K562 (cell line): ENCODE measurements around the gene LMNB1. TPM values are rescaled to one million over a fixed set of nuclear protein-coding genes. Genes with fewer than 3 reads are reported as not detected.

ENCODE experiments used
- ATAC-seq: fragments of 200-7000 bp; cut with Tn5 transposase; 3 replicates; pipeline ENCODE4 v1.9.1; 2020; ENCODE audit warnings: moderate library complexity
- BruUV-seq: library from RNA; stranded (reverse); fragments of 400-500 nt; replicated peaks from 2 replicates; lab custom pipeline; 2021; lab: Mats Ljungman, UMichigan
- CTCF ChIA-PET: fragments of 300-600 bp; formaldehyde crosslinking; extraction: SDS; loops from one replicate; lab custom pipeline; 2021; ENCODE audit warnings: low intra/inter-chr PET ratio; lab: Yijun Ruan, JAX
- POLR2A ChIA-PET: fragments of 300-600, 350-650 bp; sonication (Branson Sonifier 250); formaldehyde crosslinking; extraction: SDS; loops from one replicate; lab custom pipeline; 2021; ENCODE audit warnings: antibody characterized with exemption, inconsistent platforms; lab: Yijun Ruan, JAX
- DNase-seq, 4 experiments: peaks; one replicate each; pipeline versions ENCODE4 v3.0.0 to v3.0.0-alpha.2; 2011 to 2018; ENCODE audit warnings: low spot score in 3 of 4, mixed read lengths in 3 of 4; ENCODE audit errors: extremely low read depth in 1 of 4
- FAIRE-seq: peaks from 2 replicates; lab custom pipeline; 2011; peaks lifted over from hg19 to GRCh38; lab: Jason Lieb, UNC
- H2AFZ ChIP-seq: 2 replicates; pipeline ENCODE4 v1.6.0; 2011; ENCODE audit warnings: low read depth, low read length, control low read depth, inconsistent platforms
- H3K27ac ChIP-seq: fragments of 200-600 bp; 3 replicates; pipeline ENCODE4 v1.8.0; 2011; ENCODE audit warnings: low read depth, mild to moderate bottlenecking, control low read depth, inconsistent platforms, low read length, moderate library complexity, mixed read lengths; ENCODE audit errors: extremely low read depth
- H3K27me3 ChIP-seq, 2 experiments: fragments of 300-600 bp in 1 of 2; 2 replicates in 1 of 2; 3 replicates in 1 of 2; pipeline versions ENCODE4 v1.6.0 to v1.8.0; 2011; ENCODE audit warnings: inconsistent platforms in 2 of 2, low read length in 2 of 2, mild to moderate bottlenecking in 1 of 2, mixed read lengths in 1 of 2, moderate library complexity in 1 of 2; ENCODE audit not compliant: control insufficient read depth in 2 of 2, insufficient read depth in 2 of 2
- H3K36me3 ChIP-seq: fragments of 300-600 bp; 3 replicates; pipeline ENCODE4 v1.8.0; 2011; ENCODE audit warnings: mild to moderate bottlenecking, low read length, inconsistent platforms; ENCODE audit not compliant: control insufficient read depth, insufficient read depth
- H3K4me1 ChIP-seq, 2 experiments: fragments of 200-600 bp in 1 of 2; replicated peaks in 1 of 2; 2 replicates in 1 of 2; 3 replicates in 1 of 2; pipeline versions ENCODE4 v1.5.1 to v1.8.0; 2011; ENCODE audit warnings: inconsistent platforms in 2 of 2, low read length in 2 of 2, mild to moderate bottlenecking in 1 of 2, mixed read lengths in 1 of 2, moderate library complexity in 1 of 2; ENCODE audit not compliant: control insufficient read depth in 2 of 2, insufficient read depth in 2 of 2
- H3K4me2 ChIP-seq: 2 replicates; pipeline ENCODE4 v1.6.1; 2011; ENCODE audit warnings: low read length, control low read depth, inconsistent platforms, mixed read lengths; ENCODE audit not compliant: insufficient read depth
- H3K4me3 ChIP-seq: fragments of 200-600 bp; sonication (generic), shearing (Covaris generic); 2 replicates; pipeline ENCODE4 v1.5.1; 2016; ENCODE audit warnings: control low read depth, inconsistent platforms
- H3K79me2 ChIP-seq: fragments of 200-600 bp; 3 replicates; pipeline ENCODE4 v1.8.0; 2011; ENCODE audit warnings: low read length, inconsistent platforms; ENCODE audit not compliant: control insufficient read depth, insufficient read depth
- H3K9ac ChIP-seq, 2 experiments: 2 replicates each; pipeline versions ENCODE4 v1.6.0 to v1.6.1; 2011; ENCODE audit warnings: low read depth in 2 of 2, low read length in 2 of 2, control low read depth in 1 of 2, inconsistent platforms in 1 of 2, mild to moderate bottlenecking in 1 of 2, mixed read lengths in 1 of 2; ENCODE audit not compliant: insufficient read depth in 1 of 2
- H3K9me1 ChIP-seq: one replicate; pipeline ENCODE4 v1.6.0; 2011; ENCODE audit warnings: inconsistent platforms, mild to moderate bottlenecking, low read length, moderate library complexity; ENCODE audit not compliant: control insufficient read depth, insufficient read depth
- H3K9me3 ChIP-seq: replicated peaks from 2 replicates; pipeline ENCODE4 v1.5.1; 2011; ENCODE audit warnings: low read depth, low read length, inconsistent platforms; ENCODE audit not compliant: control insufficient read depth, insufficient read depth
- H4K20me1 ChIP-seq: replicated peaks from 2 replicates; pipeline ENCODE4 v1.6.1; 2011; ENCODE audit warnings: low read length, inconsistent platforms, mixed read lengths; ENCODE audit not compliant: control insufficient read depth, insufficient read depth
- DNMT1 ChIP-seq: fragments of 450-650 bp; IDR thresholded peaks from 2 replicates; pipeline ENCODE4 v1.6.1; 2016; ENCODE audit warnings: antibody characterized with exemption, mild to moderate bottlenecking
- POLR3A ChIP-seq: IDR thresholded peaks from 2 replicates; pipeline ENCODE4 v1.6.1; 2011; ENCODE audit warnings: borderline replicate concordance, mild to moderate bottlenecking, moderate library complexity; ENCODE audit not compliant: insufficient read length, insufficient read depth; ENCODE audit errors: extremely low read depth
- ZNF444 ChIP-seq: fragments of 250-450 bp; sonication (Bioruptor Pico); IDR thresholded peaks from 2 replicates; pipeline ENCODE4 v1.4.0; 2020; ENCODE audit warnings: mild to moderate bottlenecking, moderate library complexity
- WGBS: fragments of 100-300 bp; shearing (Covaris generic); methylation state at CpG from one replicate; pipeline ENCODE4 v1.1.6; 2016; ENCODE audit warnings: low coverage, mixed read lengths; ENCODE audit not compliant: insufficient coverage; ENCODE audit errors: missing lambda C conversion rate; 5-methylcytosine and 5-hydroxymethylcytosine counted together
- in situ Hi-C: fragments of 300-500 bp; cut with MboI; formaldehyde crosslinking; loops from 4 replicates; pipeline ENCODE4 v1.15.0; 2018; ENCODE audit warnings: inconsistent platforms, mixed read lengths
- intact Hi-C: fragments of 100-400 bp; cut with micrococcal nuclease; formaldehyde crosslinking; loops from 2 replicates; pipeline ENCODE4 v1.14.2; 2022
- polyA plus RNA-seq, 8 experiments: library from polyadenylated mRNA; depleted of rRNA in 4 of 8; stranded (reverse) in 5 of 8; unstranded in 3 of 8; fragments of >200 nt; fragmentation: Nextera tagmentation in 2 of 8; fragmentation: Illumina TruSeq in 1 of 8; extraction: Ambion mirVana in 2 of 8; extraction: Trizol in 1 of 8; gene quantifications; 2 replicates each; pipeline versions ENCODE4 v1.2.1 to v1.2.3, GENCODE V29; 2011 to 2014; ENCODE audit warnings: inconsistent platforms in 1 of 8, missing spikeins in 1 of 8
- total RNA-seq, 7 experiments: library from RNA; depleted of rRNA in 6 of 7; stranded (reverse); fragments of >200 nt in 6 of 7; fragmentation: Illumina TruSeq in 2 of 7; extraction: Trizol in 2 of 7; gene quantifications; 2 replicates each; pipeline versions ENCODE4 v1.2.1 to v1.2.3, GENCODE V29; 2011 to 2021; ENCODE audit warnings: low replicate concordance in 1 of 7
- TF ChIP-seq, protein P1 (sequence below): sonication (generic); formaldehyde crosslinking; IDR thresholded peaks from 2 replicates; pipeline ENCODE4 v1.5.0; 2020; ENCODE audit warnings: missing genetic modification reagents
- TF ChIP-seq, protein P2 (sequence below), 2 experiments: fragments of 450-650 bp; IDR thresholded peaks; 2 replicates each; pipeline ENCODE4 v1.6.1; 2016; ENCODE audit warnings: mild to moderate bottlenecking in 2 of 2, borderline replicate concordance in 1 of 2, low read depth in 1 of 2, moderate library complexity in 1 of 2

Gene LMNB1
- total and polyA plus RNA-seq, 9 of the 15 experiments (the other 6 are each of a cell fraction or from before 2014, with no cell fraction given): 2.8 to 190 (median 131) TPM

DNA sequence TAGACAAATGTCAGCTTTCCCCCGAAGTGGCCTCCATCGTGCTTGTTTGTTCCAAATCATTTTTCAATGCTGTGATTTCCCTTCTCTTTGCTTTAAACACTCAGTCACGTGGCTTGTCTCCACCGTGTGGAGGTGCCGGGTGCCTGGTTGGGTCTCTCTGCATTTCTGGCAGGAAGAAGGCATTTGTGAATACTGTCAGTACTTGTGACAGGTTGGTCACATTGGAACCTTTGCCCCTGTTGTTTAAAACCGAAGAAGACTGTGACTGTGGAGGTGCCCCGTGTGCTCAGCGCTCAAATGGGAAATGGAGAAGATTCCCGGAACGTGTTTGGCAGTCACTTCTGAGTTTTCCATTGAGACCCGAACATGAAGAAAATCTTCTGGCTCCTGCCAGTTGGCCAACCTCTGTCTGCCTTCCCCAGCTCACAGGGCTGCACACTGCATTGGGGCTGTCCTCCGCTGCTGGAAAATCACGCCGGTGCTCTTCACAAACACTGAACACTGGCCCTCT, 74.6 kb downstream of the LMNB1 start:
- no peak overlapping the region for H3K9ac ChIP-seq
- peaks cover 4% of the 10 kb centered on the region for H3K9me1 ChIP-seq
- no peak overlapping the region for H3K4me3 ChIP-seq
- ATAC-seq: no peak
- H3K4me2 ChIP-seq: no peak overlapping the region
- no peaks in the 10 kb centered on the region for H4K20me1 ChIP-seq
- no peak overlapping the region for H2AFZ ChIP-seq
- ChIA-PET CTCF (no interaction called here), POLR2A (no interaction called here)
- no peak for TF ChIP-seq DNMT1
- TF ChIP-seq, protein P1, sequence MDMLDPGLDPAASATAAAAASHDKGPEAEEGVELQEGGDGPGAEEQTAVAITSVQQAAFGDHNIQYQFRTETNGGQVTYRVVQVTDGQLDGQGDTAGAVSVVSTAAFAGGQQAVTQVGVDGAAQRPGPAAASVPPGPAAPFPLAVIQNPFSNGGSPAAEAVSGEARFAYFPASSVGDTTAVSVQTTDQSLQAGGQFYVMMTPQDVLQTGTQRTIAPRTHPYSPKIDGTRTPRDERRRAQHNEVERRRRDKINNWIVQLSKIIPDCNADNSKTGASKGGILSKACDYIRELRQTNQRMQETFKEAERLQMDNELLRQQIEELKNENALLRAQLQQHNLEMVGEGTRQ: peak; percentile 27; the same call in 1 of the 2 replicates
- no peaks in the 10 kb centered on the region for H3K79me2 ChIP-seq
- no peaks in the 10 kb centered on the region for H3K9me3 ChIP-seq
- no peaks in the 10 kb centered on the region for H3K27me3 ChIP-seq
- no peaks in the 10 kb centered on the region for H3K36me3 ChIP-seq
- no peak for DNase-seq
- 63% methylated on average over 14 of the region's 14 CpGs for WGBS
- BruUV-seq: no TSS peak
- no peak for FAIRE-seq
- in situ Hi-C loops (no loop called here), intact Hi-C loops (no loop called here)
- H3K27ac ChIP-seq: no peak overlapping the region
- peaks cover 8 to 22% of the 10 kb centered on the region in 2 experiments; a peak in 4 of 5 replicates for H3K4me1 ChIP-seq

DNA sequence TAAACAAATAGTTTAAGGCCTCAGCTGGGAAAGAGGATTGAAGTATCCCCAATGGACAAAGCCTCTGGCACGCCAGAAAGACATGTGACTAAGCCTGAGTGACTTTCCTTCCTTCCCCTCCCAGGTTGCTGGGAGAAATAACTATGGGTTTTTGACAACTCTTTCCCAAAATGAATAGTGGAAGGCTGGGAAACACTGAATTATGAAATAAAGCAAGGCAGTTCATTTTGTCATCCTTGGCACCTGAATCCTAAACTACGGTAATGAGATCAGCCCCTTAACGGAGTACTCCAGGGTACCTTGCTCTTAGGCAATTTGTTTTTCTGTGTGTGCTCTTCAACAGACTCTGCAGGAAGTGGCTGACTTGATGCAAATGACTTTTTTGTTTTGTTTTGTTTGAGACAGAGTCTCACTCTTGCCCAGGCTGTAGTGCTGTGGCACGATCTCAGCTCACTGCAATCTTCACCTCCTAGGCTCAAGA, 75.2 kb downstream of the LMNB1 start:
- ATAC-seq (no peak), DNase-seq (no peak), FAIRE-seq (no peak)
- Histone ChIP-seq H3K9me3 (no peaks in the 10 kb centered on the region), H4K20me1 (no peaks in the 10 kb centered on the region), H3K9ac (no peak overlapping the region), H2AFZ (no peak overlapping the region), H3K4me3 (no peak overlapping the region), H3K79me2 (no peaks in the 10 kb centered on the region), H3K27ac (no peak overlapping the region), H3K4me1 (peaks cover 7 to 16% of the 10 kb centered on the region in 2 experiments; a peak in 4 of 5 replicates), H3K4me2 (no peak overlapping the region), H3K27me3 (no peaks in the 10 kb centered on the region), H3K9me1 (no peaks in the 10 kb centered on the region), H3K36me3 (no peaks in the 10 kb centered on the region)
- in situ Hi-C loops (no loop called here), intact Hi-C loops (no loop called here)
- ChIA-PET POLR2A (interaction anchor here (1.1 kb wide), 1 partner anchor 69 kb away, joined by 3 read pairs; no protein-coding TSS in a partner anchor), CTCF (no interaction called here)
- WGBS: 86% methylated on average over 4 of the region's 4 CpGs
- no TSS peak for BruUV-seq
- no peak for TF ChIP-seq ZNF444 (CRISPR knock-in tag)
- no peak for TF ChIP-seq POLR3A
- TF ChIP-seq, protein P2, sequence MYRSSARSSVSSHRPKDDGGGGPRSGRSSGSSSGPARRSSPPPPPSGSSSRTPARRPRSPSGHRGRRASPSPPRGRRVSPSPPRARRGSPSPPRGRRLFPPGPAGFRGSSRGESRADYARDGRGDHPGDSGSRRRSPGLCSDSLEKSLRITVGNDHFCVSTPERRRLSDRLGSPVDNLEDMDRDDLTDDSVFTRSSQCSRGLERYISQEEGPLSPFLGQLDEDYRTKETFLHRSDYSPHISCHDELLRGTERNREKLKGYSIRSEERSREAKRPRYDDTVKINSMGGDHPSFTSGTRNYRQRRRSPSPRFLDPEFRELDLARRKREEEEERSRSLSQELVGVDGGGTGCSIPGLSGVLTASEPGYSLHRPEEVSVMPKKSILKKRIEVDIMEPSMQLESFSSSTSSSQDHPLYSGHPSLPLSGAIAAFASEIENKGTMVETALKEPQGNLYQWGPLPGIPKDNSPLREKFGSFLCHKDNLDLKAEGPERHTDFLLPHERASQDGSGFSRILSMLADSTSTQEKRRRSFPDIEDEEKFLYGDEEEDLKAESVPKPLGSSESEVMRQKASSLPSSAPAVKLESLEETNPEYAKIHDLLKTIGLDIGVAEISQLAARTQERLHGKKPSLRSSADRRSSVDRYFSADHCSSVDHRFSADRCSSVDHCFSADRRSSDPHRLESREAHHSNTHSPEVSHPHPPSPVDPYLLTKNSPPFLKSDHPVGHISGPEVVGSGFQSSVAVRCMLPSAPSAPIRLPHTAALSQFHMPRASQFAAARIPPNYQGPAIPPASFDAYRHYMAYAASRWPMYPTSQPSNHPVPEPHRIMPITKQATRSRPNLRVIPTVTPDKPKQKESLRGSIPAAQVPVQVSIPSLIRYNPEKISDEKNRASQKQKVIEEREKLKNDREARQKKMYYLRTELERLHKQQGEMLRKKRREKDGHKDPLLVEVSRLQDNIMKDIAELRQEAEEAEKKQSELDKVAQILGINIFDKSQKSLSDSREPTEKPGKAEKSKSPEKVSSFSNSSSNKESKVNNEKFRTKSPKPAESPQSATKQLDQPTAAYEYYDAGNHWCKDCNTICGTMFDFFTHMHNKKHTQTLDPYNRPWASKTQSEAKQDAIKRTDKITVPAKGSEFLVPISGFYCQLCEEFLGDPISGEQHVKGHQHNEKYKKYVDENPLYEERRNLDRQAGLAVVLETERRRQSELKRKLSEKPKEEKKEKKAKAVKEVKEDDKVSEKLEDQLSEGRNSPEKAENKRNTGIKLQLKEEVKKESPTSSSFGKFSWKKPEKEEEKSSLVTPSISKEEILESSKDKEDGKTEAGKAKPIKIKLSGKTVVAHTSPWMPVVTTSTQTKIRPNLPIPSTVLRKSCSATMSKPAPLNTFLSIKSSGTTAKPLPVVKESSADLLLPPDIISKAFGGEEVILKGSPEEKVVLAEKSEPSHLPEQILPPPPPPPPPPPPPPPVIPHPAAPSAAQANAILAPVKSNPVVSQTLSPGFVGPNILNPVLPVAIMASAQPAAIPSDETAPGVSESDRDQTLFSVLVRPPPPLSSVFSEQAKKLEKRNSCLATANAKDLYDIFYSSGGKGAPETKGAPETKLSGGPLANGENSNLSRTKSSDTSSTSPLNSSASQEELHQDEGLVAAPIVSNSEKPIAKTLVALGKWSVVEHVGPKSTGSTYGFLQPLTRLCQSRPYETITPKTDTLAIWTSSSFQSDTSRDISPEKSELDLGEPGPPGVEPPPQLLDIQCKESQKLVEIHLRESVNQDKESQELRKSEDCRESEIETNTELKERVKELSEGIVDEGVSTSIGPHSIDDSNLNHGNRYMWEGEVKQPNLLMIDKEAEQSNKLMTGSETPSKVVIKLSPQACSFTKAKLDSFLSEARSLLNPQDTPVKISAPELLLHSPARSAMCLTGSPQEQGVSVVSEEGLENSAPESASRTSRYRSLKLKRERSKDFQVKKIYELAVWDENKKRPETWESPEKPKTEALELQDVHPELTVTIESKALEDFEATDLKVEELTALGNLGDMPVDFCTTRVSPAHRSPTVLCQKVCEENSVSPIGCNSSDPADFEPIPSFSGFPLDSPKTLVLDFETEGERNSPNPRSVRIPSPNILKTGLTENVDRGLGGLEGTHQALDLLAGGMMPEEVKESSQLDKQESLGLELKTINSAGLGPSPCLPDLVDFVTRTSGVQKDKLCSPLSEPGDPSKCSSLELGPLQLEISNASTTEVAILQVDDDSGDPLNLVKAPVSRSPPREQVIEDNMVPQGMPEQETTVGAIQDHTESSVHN (IDR thresholded peaks at IDR 0.05; ENCODE audit: borderline replicate concordance in 1 of 2, low read depth in 1 of 2): no peak
